Activated CD4-positive, alpha-beta T cell treated with anti-CD3 and anti-CD28 coated beads, Interleukin-2, Interleukin-4, amounts not matched to agents 100 ng/mL and 50 ng/mL, durations not matched to agents 16 hours and 8 hours (primary cell): ENCODE data around the gene NKAIN1.
"Not testable (repeated sequence)": the region's sequence is repeated elsewhere in the genome, so short reads cannot be mapped to it uniquely, and the experiment has no call there.

Source experiments
- DNase-seq: peaks from one replicate; pipeline ENCODE4 v3.0.0-alpha.2; 2020; ENCODE audit warnings: low spot score

NKAIN1 gene

DNA sequence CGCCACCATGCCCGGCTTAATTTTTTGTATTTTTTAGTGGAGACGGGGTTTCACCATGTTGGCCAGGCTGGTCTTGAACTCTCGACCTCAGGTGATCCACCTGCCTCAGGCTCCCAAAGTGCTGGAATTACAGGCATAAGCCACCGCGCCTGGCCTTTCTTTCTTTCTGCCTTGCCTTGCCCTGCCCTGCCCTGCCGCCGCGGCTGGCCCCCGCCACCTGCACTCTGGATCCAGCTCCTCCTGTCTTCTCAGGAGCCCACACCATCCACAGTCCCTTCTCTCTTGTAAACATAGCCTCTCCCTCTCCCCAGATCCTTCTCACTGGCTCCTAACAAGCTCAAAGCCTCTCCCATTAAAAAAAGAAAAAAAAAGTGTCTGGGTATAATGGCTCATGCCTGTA is 44.4 kb downstream of the NKAIN1 start:
- DNase-seq: not testable (repeated sequence)

DNA sequence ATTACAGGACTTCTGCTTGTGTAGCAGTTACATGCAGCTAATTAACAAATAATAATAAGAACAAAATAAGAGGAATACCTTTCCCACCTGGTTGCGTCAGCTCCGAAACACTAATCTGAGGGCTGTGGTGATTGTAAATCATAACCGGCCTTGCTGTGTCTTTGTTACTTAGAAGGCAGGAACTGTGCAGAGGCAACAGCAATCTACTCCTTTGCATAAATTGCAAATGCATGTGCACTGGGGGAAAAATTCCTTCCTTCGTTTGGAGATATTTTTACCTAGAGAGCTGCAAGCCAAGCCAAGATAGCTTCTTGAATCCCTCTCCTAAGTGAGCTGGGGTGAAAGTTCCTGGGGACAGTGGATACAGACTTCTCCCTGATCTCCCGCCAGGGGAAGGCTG is 46.0 kb downstream of the NKAIN1 start:
- DNase-seq: no peak

DNA sequence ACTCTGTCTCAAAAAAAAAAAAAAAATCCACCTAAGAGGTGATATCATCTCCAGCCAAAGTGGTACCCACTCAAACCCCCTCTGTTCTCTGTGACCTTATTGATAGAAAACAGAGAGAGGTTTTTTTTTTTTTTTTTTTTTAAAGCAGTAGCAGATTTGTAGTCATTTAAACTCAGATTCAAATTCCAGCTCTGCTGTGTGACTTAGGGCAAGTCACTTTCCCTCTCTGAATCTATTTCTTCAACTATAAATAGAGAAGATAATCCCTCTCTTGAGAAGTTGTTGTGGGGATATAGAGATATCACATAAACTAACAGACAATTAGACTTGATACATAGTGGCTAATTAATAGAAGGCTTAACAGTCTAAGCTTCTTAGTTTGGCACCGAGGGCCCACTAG is 48.4 kb downstream of the NKAIN1 start:
- no peak for DNase-seq

DNA sequence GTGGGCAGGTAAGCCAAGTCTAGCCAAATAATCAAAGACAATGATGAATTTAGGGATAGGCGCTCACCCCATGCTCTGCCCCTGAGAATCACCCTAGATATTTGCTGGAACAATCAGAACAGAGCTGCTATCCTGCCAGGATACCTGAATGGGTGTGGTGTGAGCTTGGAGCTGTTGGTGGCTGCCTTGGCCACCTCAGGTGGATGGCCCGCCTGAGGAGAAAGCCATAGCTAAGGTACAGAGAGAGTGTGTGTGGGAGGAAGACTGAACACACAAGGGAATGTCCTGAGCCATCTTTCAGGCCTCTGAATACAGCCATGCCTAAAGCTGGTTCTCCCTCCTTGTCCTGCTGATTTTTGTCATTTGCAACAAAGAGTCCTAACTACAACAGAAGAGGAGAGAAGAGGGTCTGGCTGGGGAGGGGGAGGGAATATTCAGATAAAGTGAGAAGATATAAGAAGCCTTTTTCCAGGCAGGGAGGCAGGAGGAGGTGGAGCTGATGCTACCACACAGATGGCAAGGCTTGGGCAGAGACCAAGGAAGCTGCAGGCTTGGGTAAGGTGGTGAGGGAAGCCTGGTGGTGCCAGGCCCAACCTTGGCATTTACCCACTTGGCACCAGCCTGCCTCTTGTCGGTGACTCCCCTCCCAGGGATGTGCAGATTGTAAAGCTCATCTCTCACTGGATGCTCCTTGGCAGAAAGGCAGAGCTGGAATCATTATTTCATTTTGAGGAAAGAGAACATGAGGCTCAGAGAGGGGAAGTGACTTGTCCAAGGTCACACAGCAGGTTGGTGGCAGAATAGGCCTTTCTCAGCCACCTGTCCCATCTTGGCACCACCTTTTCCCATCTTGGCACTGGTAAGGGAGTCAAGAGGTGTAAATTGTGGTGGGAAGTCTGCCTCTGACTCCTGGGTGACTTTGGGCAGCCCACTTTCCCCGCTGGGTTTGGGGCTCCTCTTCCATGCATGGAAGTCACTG is 49.7 kb downstream of the NKAIN1 start:
- DNase-seq: no peak

DNA sequence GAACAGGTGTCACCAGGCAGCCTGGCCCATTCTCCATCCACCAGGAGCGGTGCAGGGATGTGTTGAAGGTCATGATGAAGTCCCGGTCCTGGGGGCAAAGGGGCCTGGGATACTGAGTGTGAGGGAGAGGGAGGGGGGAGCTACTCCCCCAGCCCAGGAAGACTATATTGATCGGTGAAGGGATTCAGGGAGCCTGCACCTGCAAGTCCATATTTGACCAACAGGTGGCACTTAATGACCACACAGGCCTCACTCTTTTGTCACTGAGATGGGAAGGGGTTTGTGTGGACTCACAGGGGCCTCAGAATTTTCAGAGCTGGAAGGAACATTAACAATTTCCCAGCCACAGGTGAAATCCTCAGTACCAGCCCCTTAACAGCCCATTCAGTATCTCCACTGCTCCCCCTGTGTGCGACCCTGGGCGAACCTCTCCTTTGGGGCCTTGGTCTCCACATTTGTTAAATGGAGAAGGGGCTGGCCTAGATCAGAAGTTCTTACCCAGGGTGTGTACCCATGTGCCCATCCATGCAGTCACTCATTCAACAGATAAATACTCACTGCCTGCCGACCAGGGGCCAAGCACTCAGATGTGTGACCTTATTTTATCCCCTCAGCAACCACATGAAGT is 55.6 kb downstream of the NKAIN1 start:
- peak; percentile 56 for DNase-seq

DNA sequence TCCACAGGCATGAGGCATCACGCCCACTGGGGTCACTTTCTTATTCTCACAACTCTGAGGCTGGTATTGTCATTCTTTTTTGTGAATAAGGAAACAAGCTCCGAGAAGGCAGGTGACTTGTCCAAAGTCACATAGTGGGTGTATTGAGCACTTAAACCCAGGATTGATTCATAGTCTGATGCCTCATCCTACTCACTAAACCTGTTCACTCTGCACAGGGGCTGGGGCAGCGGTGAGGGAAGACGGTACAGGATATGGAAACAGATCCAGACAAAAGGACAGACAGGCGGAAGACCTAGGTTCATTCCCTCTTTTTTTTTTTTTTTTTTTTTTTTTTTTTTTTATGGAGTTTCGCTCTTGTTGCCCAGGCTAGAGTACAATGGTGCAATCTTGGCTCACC is 56.6 kb downstream of the NKAIN1 start:
- no peak for DNase-seq

DNA sequence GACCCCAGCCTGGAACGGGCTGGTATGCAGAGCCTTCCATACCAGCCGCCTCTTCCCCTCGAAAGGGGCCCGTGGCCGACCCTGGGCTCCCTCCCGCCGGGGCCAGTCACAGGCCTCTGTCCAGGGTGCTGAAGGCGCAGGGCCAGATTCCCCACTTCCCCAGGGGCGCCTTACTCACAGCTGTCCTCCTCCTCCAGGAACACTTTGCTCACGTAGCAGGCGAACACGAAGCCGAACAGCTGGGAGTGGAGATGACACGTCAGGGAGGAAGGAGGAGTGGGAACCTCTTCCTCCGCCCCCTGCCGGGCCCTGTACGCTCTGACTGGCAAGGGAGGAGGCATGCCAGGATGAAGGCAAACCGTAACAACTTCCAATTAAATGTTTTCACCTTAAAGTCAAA is 57.3 kb downstream of the NKAIN1 start:
- DNase-seq: peak; percentile 24

DNA sequence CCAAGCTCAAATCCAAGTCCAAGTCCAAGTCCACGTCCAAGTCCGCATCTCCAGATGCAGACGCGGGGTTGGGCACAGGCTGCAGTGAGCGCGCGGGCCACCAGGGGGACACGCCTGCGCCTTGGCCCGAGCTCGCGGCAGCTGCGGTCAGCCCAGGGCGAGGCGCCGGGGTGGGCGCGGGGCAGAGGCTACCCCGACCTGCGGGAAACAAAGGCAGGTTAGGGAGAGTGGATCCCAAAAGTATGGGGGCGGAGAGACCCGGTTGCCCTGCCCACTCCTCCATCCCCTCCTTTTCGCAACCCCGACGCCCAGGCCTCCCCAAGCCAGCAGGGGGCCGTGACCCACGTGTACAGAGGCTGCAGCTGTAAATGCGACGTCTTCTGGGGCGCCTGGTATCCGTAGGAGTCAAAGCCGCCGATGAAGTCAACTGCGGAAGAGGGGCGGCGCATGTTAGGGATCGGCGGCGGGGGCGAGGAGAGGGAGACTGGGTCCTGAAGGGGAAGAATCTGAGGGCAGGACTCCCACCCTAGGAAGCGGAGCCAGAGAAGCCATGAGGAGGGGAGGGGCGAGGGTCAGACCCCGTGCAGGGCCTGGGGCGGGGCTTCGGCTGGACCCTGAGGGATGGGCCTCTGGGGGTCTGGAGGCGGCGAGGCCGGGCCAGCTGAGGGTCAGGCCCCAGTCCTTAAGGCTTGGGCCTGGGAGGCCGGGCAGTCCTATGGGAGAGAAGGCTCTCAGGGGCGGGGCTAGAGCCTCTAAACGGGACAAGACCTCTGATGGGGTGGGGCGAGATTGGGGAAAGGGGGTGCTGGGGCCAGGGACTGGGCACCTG is 58.0 kb downstream of the NKAIN1 start:
- DNase-seq: peak; percentile 42

DNA sequence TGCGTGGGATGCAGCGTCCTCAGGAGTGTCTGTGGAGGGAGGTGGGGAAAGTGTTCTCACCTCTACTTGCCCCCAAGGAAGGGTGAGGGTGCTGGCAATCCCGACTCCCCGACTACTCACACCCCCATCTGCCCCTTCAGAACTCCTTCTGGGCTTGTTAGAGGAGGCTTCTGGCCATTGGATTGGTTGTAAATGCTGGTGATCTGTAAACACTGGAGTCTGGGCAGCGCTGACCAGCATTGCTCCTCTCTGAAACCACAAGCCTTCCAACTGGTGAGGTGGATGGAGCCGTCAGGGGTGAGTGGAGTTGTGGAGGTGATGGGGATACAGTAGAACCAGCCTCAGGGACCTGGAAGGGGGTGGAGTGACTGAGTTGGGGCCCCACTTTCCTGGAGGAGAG is 59.3 kb downstream of the NKAIN1 start:
- DNase-seq: no peak

DNA sequence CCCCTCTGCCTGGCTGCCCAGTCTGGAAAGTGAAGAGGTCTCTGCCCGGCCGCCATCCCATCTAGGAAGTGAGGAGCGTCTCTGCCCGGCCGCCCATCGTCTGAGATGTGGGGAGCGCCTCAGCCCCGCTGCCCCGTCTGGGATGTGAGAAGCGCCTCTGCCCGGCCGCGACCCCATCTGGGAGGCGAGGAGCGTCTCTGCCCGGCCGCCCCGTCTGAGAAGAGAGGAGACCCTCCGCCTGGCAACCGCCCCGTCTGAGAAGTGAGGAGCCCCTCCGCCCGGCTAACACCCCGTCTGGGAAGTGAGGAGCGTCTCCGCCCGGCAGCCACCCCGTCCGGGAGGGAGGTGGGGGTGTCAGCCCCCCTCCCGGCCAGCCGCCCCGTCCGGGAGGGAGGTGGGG is 63.4 kb downstream of the NKAIN1 start:
- not testable (repeated sequence) for DNase-seq

DNA sequence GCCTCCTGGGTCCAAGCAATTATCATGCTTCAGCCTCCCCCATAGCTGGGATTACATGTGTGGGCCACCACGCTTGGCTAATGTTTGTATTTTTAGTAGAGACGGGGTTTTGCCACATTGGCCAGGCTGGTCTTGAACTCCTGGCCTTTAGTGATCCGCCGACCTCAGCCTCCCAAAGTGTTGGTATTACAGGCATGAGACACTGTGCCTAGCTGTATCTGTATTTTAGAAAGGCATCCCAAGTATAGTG is 69.3 kb downstream of the NKAIN1 start:
- DNase-seq: no peak

DNA sequence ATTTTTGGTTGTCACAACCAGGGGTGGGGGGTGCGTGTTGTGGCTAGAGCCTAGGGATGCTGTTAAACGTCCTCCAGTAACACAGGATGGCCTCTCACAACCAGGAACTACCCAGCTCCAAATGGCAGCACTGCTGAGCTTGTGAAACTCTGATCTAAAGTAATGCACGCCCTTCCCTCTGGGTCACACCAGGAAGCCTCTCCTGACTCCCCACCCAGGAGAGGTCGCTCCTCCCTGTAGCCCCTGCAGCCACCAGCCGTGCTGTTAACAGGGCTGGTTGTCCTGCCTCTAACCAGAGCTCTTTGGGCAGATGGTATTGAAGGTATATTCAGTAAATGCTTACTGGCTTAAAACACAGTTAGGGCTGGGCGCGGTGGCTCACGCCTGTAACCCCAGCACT is 73.2 kb downstream of the NKAIN1 start:
- no peak for DNase-seq

DNA sequence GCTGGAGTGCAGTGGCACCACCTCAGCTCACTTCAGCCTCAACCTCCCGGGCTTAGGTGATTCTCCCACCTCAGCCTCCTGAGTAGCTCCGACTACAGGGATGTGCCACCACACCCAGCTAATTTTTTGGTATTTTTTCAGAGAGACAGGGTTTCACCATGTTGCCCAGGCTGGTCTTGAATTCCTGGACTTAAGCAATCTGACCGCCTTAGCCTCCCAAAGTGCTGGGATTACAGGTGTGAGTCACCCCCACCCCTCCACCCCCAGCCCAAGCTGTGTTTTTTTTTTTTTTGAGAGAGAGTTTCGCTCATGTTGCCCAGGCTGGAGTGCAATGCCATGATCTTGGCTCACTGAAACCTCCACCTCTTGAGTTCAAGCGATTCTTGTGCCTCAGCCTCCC is 75.4 kb downstream of the NKAIN1 start:
- no peak for DNase-seq

DNA sequence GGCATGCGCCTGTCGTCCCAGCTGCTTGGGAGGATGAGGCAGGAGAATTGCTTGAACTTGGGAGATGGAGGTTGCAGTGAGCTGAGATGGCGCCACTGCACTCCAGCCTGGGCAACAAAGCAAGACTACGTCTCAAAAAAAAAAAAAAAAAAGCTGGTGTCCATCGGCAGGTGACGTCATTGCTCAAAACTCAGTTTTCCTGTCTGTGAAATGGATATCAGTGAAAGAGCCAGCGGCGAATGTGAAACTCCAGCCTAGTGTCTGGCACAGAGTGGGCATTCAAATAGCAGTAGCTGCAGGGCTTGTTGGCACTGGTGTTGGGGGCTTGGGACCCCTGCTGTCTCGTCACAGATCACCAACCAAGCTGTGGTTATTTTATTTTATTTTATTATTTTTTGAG is 75.8 kb downstream of the NKAIN1 start:
- DNase-seq: no peak

DNA sequence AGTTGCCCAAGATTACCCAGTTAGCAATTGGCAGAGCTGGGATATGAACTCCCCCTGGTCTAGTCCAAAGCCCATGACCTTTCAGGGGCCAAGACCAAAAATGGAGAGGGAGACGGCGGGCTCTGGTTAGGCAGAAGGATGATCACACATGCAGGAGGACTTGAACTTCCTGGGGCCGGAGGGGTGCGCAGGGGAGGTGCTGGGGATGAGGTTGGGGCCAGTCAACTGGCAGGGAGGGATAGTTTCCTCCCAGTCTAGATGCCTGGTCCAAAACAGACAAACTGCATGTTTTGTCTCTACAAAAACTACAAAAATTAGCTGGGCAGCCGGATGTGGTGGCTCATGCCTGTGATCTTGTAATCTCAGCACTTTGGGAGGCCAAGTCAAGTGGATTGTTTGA is 78.1 kb downstream of the NKAIN1 start:
- no peak for DNase-seq

DNA sequence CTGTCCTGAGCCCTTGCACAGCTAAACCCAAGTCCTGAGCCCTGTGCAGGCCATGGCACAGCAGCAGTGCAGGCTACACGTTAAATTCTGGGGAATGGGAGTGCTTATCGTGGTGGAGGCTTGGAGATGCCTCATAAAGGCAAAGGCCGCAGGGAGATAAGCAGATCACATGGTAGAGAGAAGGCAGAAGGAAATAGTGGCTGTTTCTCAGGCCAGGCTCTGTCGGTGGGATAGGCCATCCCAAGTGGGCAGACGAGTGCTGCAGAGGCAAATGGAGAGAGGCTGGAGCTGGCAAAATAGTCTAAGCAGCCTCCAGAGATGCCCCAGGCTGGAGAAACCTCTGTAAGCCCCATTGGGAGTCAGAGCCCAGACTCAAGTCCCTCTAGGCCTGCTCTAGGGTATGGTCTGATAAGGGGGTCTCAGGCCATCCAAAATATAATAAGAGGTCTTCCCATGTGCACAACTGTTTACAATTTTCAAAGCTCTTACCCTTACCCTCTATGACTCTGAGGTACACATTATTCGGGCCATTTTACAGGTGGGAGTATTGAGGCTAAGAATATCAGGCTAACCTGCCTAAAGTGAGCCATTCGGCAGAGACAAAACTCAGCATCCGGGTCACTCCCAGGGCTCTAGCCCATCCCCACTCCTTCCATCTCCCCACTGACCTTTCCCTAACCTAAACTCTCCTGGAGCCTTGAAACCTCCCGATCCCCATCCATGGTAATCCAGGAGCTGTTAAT is 79.6 kb downstream of the NKAIN1 start:
- DNase-seq: no peak

DNA sequence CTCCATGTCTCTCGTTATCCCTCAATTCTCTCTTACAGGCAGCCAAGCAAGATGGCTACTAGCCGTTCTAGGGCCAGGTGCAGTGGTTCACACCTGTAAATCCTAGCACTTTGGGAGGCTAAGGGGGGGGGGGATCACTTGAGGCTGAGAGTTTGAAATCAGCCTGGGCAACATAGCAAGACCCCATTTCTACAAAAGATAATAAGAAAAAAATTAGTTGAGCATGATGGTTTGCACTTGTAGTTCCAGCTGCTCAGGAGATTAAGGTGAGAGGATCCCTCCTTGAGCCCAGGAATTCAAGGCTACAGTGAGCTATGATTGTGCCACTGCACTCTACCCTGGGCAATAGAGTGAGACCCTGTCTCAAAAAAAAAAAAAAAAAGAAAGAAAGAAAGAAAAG is 80.4 kb downstream of the NKAIN1 start:
- DNase-seq: no peak

DNA sequence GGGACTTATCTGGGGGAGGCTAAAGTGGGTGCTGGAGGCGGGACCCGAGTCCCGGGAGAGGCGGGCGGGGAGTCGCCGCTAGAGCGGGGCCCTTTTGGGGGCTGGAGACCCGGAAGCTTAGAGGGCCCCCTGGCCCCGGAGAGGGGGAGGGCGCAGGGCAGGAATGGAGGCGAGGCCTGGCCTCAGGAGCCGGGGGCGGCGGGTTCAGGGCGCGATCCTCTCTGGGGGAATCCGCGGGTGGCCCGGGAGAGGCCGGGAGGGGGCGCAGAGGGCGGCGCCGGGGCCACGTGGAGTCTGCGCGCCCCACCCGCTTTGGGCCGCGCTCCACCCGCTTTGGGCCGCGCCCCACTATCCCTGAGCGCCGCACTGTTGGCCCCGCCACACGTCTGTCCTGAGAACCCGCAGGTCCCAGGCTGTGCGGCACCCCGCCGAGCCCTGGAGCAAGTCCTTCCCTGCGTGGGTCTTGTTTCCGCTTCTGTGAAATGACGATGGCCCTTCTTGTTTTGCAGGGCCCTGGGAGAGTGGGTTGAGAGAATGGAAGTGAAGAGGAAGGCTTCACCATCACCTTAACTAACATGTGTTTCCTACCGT is 84.4 kb downstream of the NKAIN1 start:
- DNase-seq: peak; percentile 57

DNA sequence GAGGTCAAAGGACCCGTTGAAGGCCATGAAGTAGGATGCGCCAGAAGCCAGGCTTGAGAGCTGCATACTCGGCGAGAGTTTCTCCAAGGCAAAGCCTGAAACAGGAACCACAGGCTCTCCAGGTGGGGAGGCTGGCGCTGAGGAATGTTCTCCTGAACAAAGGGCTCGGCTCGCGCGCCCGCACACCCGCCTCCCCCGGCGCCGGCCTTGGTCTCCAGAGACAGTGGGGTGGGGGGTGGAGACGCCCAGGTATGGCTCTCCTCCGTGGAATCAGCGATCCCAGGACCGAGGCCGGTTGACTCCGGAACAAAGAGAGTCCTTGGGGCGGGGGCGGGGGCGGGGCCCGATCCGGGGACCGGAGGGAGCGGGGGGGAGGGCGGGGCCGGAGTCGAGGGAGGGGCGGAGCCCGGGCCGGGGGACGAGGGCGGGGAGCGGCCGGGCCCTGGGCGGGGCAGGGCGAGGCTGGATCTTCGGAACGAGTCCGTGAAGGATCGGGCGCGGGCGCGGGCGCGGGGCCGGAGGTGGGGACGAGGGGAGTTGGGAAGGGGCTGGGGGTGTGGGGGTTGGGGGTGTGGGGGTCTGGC is 85.0 kb downstream of the NKAIN1 start:
- DNase-seq: peak; percentile 73

DNA sequence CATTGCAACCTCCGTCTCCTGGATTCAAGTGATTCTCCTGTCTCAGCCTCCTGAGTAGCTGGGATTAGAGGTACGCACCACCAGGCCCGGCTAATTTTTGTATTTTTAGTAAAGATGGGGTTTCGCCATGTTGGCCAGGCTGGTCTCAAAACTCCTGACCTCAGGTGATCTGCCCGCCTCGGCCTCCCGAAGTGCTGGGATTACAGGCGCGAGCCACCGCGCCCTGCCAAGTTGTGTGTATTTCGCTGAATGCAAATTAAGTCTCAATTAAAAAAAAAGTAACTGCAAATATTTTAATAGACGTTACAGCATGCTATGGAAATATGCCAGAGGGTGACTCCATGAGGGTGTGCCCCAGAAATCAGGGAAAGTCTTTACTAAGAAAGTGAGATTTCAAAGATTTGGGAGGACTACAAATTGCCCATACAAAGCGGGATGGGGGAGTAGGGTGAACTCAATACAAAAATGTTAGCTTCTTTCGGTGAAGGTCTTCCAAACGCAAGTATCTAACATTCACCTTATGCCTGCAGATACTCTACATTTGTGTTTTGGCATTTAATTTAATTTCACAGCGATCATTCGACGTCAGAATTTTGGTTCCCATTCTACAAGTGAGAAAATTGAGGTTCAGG is 85.6 kb downstream of the NKAIN1 start:
- no peak for DNase-seq

DNA sequence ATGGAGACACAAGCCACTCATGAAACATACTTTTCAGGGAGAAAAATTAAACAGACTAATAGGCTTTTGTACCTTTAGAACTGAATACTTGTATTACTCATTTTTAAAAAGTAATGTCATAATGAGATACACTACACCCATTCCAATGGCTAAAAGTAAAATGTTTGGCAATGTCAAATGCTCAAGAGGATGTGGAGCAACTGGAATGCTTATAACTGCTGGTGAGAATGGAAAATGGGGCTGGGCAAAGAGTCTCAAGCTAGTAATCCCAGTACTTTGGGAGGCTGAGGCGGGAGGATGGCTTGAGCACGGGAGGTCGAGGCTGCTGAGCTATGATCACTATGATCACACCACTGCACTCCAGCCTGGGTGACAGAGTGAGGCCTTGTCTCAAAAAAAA is 86.3 kb downstream of the NKAIN1 start:
- DNase-seq: no peak
